ENCODE measurements around the gene RBCK1. TPM values are rescaled to one million over a fixed set of nuclear protein-coding genes. Genes with fewer than 3 reads are reported as not detected.

Gene RBCK1
- total and polyA plus RNA-seq, 2 donors (not counting 3 experiments of a cell fraction or from before 2014, with no cell fraction given) = 80.4 to 82.7 TPM

DNA sequence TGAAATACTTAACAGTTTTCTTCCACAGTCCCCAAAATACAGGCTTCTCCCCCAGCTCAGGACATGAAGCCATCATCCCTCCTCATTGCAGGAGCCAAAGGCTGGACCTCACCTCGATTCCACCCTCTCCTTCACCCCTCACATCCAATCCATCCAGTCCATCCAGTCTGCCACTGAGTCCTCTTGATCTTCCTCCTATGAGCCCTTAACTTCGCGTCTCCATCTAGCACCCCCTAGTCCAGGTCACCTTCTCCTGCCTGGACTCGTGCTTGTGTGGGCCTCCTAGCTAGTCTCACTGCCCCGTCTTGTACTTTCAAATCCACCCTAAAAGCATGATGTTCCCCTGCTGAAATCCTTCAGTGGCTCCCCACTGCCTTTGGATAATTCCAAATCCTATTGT lies 24.2 kb upstream of the RBCK1 start:
- no TSS peak for BruUV-seq (replicated peaks)
- FAIRE-seq = no peak
- Histone ChIP-seq H3K79me2 (ENCODE audit: control insufficient read depth, insufficient read depth, low read length) (peaks cover 43% of the 10 kb centered on the region), H3K36me3 (ENCODE audit: control insufficient read depth in 2 of 2, extremely low read depth in 1 of 2, insufficient read depth in 2 of 2, low read length in 2 of 2) (peaks cover 11% of the 10 kb centered on the region in 2 experiments), H4K20me1 (replicated peaks; ENCODE audit: control insufficient read depth, extremely low read depth, insufficient read depth, low read length) (peaks cover 4% of the 10 kb centered on the region), H2AFZ (ENCODE audit: low read depth, low read length) (no peak overlapping the region), H3K9ac (replicated peaks; ENCODE audit: extremely low read depth, insufficient read depth, low read length) (no peak overlapping the region), H3K9me3 (replicated peaks; ENCODE audit: control insufficient read depth, insufficient read depth, low read length) (no peaks in the 10 kb centered on the region), H3K9me1 (replicated peaks; ENCODE audit: control insufficient read depth, extremely low read depth, insufficient read depth, low read length) (no peaks in the 10 kb centered on the region), H3K27me3 (ENCODE audit: control insufficient read depth in 2 of 2, insufficient read depth in 2 of 2, low read length in 2 of 2) (no peaks in the 10 kb centered on the region), H3K4me1 (ENCODE audit: control insufficient read depth, extremely low read depth, insufficient read depth, low read length) (peaks cover 6% of the 10 kb centered on the region), H3K4me3 (replicated peaks in 1 of 3; ENCODE audit: insufficient read depth in 1 of 3, low read depth in 1 of 3, low read length in 3 of 3) (no peak overlapping the region), H3K27ac (ENCODE audit: insufficient read depth, low read depth, low read length) (no peak overlapping the region), H3K4me2 (ENCODE audit: insufficient read depth, low read length) (no peak overlapping the region)
- POLR2A ChIA-PET = no interaction called here
- intact Hi-C loops (cut with micrococcal nuclease) = loop anchor here (2.0 kb wide), 1 partner anchor 25 kb away; the partner anchor contains the start of gene RBCK1
- no peak for TF ChIP-seq FOS (IDR thresholded peaks at IDR 0.05; ENCODE audit: borderline replicate concordance, insufficient read depth, low read length)
- no peak for TF ChIP-seq POLR2AphosphoS5 (IDR thresholded peaks at IDR 0.05; ENCODE audit: insufficient read depth, low read depth, low read length)
- no peak for TF ChIP-seq EZH2 (IDR thresholded peaks at IDR 0.05; ENCODE audit: borderline replicate concordance, low read depth, low read length, severe bottlenecking)
- no peak for TF ChIP-seq JUN (IDR thresholded peaks at IDR 0.05; ENCODE audit: borderline replicate concordance, insufficient read depth, insufficient read length, low read depth)
- TF ChIP-seq, protein P1, sequence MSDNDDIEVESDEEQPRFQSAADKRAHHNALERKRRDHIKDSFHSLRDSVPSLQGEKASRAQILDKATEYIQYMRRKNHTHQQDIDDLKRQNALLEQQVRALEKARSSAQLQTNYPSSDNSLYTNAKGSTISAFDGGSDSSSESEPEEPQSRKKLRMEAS (IDR thresholded peaks at IDR 0.05; ENCODE audit: insufficient read depth, insufficient read length) = no peak
- no peak for TF ChIP-seq CTCF (IDR thresholded peaks at IDR 0.05; ENCODE audit: extremely low read depth in 1 of 2, insufficient read depth in 1 of 2, low read depth in 1 of 2, low read length in 2 of 2)
- TF ChIP-seq GATA2 (IDR thresholded peaks at IDR 0.05; ENCODE audit: insufficient read depth, insufficient read length, low read depth, low read length) = no peak
- no peak for TF ChIP-seq MYC (IDR thresholded peaks at IDR 0.05; ENCODE audit: low read depth, low read length)
- no peak for TF ChIP-seq POLR2A (IDR thresholded peaks at IDR 0.05; ENCODE audit: low read depth, low read length)
- dilution Hi-C loops (cut with MboI; ENCODE audit: extremely low pct_ligation_motif_present, low sequenced_read_pairs) = no loop called here
- CTCF ChIA-PET = interaction anchor here (2.6 kb wide), 1 partner anchor 21 kb away, joined by 8 read pairs; no protein-coding TSS in a partner anchor
- no peak for DNase-seq (ENCODE audit: low read depth, low spot score)

Measured in endothelial cell of umbilical vein (primary cell).